K562 (cell line): ENCODE measurements around the gene BRCC3. TPM values are rescaled to one million over a fixed set of nuclear protein-coding genes. Genes with fewer than 3 reads are reported as not detected.

Source experiments
- BRD4 ChIP-seq: fragments of 200-600 bp; sonication (generic); IDR thresholded peaks from 2 replicates; pipeline ENCODE4 v1.6.1; 2017; ENCODE audit warnings: inconsistent platforms
- CBFA2T3 ChIP-seq: fragments of 450-650 bp; IDR thresholded peaks from 2 replicates; pipeline ENCODE4 v1.6.1; 2017
- FUS ChIP-seq: fragments of 200-400 bp; formaldehyde crosslinking; optimal IDR thresholded peaks from 2 replicates; pipeline ENCODE3; 2017; ENCODE audit warnings: low read depth, low read length
- KAT2B ChIP-seq: IDR thresholded peaks from one replicate; pipeline ENCODE4 v1.6.1; 2012; ENCODE audit warnings: low read depth, mild to moderate bottlenecking, control low read depth, inconsistent platforms, low read length, moderate library complexity
- MCM7 ChIP-seq, 2 experiments: fragments of 450-650 bp; IDR thresholded peaks; 2 replicates each; pipeline ENCODE4 v1.6.1; 2016 to 2018
- NELFE ChIP-seq: IDR thresholded peaks from 2 replicates; pipeline ENCODE4 v1.6.1; 2011; ENCODE audit warnings: mild to moderate bottlenecking; ENCODE audit not compliant: insufficient read depth, insufficient read length
- PCBP2 ChIP-seq: fragments of 200-400 bp; formaldehyde crosslinking; IDR thresholded peaks from 2 replicates; pipeline ENCODE4 v1.6.1; 2018; ENCODE audit warnings: low read length, low read depth, mild to moderate bottlenecking, moderate library complexity; ENCODE audit not compliant: poor library complexity, severe bottlenecking
- POLR2A ChIP-seq: fragments of 450-650 bp; conservative IDR thresholded peaks from 2 replicates; pipeline ENCODE4 v1.6.1; 2016
- RAD21 ChIP-seq, 2 experiments: fragments of 250-450 bp in 1 of 2; fragments of 450-650 bp in 1 of 2; sonication (Bioruptor Pico) in 1 of 2; formaldehyde crosslinking in 1 of 2; IDR thresholded peaks in 1 of 2; conservative IDR thresholded peaks in 1 of 2; 2 replicates each; pipeline versions ENCODE4 v1.4.0 to v1.8.0; 2020 to 2022; ENCODE audit warnings: mild to moderate bottlenecking in 2 of 2, moderate library complexity in 1 of 2
- REST ChIP-seq, 2 experiments: fragments of 450-650 bp; formaldehyde crosslinking in 1 of 2; IDR thresholded peaks; 2 replicates each; pipeline versions ENCODE4 v1.4.0 to v1.6.1; 2014 to 2020; ENCODE audit warnings: mild to moderate bottlenecking in 2 of 2, borderline replicate concordance in 1 of 2, low read depth in 1 of 2
- SETDB1 ChIP-seq: IDR thresholded peaks from one replicate; pipeline ENCODE4 v1.6.1; 2012; ENCODE audit warnings: low read length, control low read depth, inconsistent platforms
- SRSF7 ChIP-seq: fragments of 200-400 bp; formaldehyde crosslinking; optimal IDR thresholded peaks from 2 replicates; pipeline ENCODE3; 2017; ENCODE audit warnings: mild to moderate bottlenecking, low read depth, low read length
- ZBTB33 ChIP-seq: sonication (generic); formaldehyde crosslinking; IDR thresholded peaks from 2 replicates; pipeline ENCODE4 v1.8.1; 2023; ENCODE audit warnings: mild to moderate bottlenecking, missing genetic modification reagents
- ZNF311 ChIP-seq: fragments of 250-450 bp; sonication (Bioruptor Pico); IDR thresholded peaks from 2 replicates; pipeline ENCODE4 v1.4.0; 2020; ENCODE audit warnings: mild to moderate bottlenecking, moderate library complexity
- ZNF740 ChIP-seq, 3 experiments: fragments of 200-800 bp in 1 of 3; sonication (Bioruptor generic) in 1 of 3; sonication (generic) in 1 of 3; formaldehyde crosslinking in 1 of 3; IDR thresholded peaks; 2 replicates each; pipeline versions ENCODE4 v1.6.1 to v1.8.0; 2016 to 2022; ENCODE audit warnings: mild to moderate bottlenecking in 2 of 3, missing compliant biosample characterization in 2 of 3, missing genetic modification characterization in 2 of 3, missing genetic modification reagents in 1 of 3
- polyA plus RNA-seq, 8 experiments: library from polyadenylated mRNA; depleted of rRNA in 4 of 8; stranded (reverse) in 5 of 8; unstranded in 3 of 8; fragments of >200 nt; fragmentation: Nextera tagmentation in 2 of 8; fragmentation: Illumina TruSeq in 1 of 8; extraction: Ambion mirVana in 2 of 8; extraction: Trizol in 1 of 8; gene quantifications; 2 replicates each; pipeline versions ENCODE4 v1.2.1 to v1.2.3, GENCODE V29; 2011 to 2014; ENCODE audit warnings: inconsistent platforms in 1 of 8, missing spikeins in 1 of 8
- total RNA-seq, 7 experiments: library from RNA; depleted of rRNA in 6 of 7; stranded (reverse); fragments of >200 nt in 6 of 7; fragmentation: Illumina TruSeq in 2 of 7; extraction: Trizol in 2 of 7; gene quantifications; 2 replicates each; pipeline versions ENCODE4 v1.2.1 to v1.2.3, GENCODE V29; 2011 to 2021; ENCODE audit warnings: low replicate concordance in 1 of 7

The BRCC3 gene
- total and polyA plus RNA-seq, 9 of the 15 experiments (the other 6 are each of a cell fraction or from before 2014, with no cell fraction given): 9.6 to 44.8 (median 26.7) TPM

GRCh38 chrX:155094468-155095061 lies 23.3 kb downstream of the BRCC3 start (continued):
- TF ChIP-seq FUS (no peak), REST (IDR thresholded peaks at IDR 0.05; ENCODE audit: borderline replicate concordance) (peak; percentile 35; the same call in 1 of the 2 replicates), REST (CRISPR knock-in tag; IDR thresholded peaks at IDR 0.05; ENCODE audit: low read depth) (no peak), NELFE (no peak), MCM7 (IDR thresholded peaks at IDR 0.05) (no peak), SRSF7 (no peak), PCBP2 (no peak), RAD21 (CRISPR knock-in tag; conservative IDR thresholded peaks at IDR 0.05 in 1 of 2, IDR thresholded peaks at IDR 0.05 in 1 of 2) (peak; percentile 35 to 62; a peak in 3 of 4 replicates), ZNF311 (CRISPR knock-in tag) (no peak), KAT2B (no peak), SETDB1 (no peak), ZBTB33 (CRISPR knock-in tag) (0 out of 2 replicates have a peak, but pooled peaks have one; percentile 22), BRD4 (no peak), ZNF740 (CRISPR knock-in tag; IDR thresholded peaks at IDR 0.05) (no peak), ZNF740 (tag; IDR thresholded peaks at IDR 0.05) (no peak), CBFA2T3 (no peak), POLR2A (no peak)
